ENCODE results near the gene ACVR1B.

Gene ACVR1B

GRCh38 chr12:51917041-51917590 is 34.4 kb upstream of the ACVR1B start:
- CTCF ChIA-PET = no interaction called here
- no peak overlapping the region for H3K27ac ChIP-seq
- POLR2A ChIA-PET (ENCODE audit: low non-redundant PET) = no interaction called here
- TF ChIP-seq CTCF (conservative IDR thresholded peaks at IDR 0.05; ENCODE audit: low read depth) = no peak
- no peak for DNase-seq (ENCODE audit: low spot score)

GRCh38 chr12:51917746-51918453 is 33.6 kb upstream of the ACVR1B start:
- ChIA-PET CTCF (no interaction called here), POLR2A (ENCODE audit: low non-redundant PET) (no interaction called here)
- H3K27ac ChIP-seq = no peak overlapping the region
- no peak for DNase-seq (ENCODE audit: low spot score)
- TF ChIP-seq CTCF (conservative IDR thresholded peaks at IDR 0.05; ENCODE audit: low read depth) = no peak

- CTCF ChIA-PET = no interaction called here
- no peak overlapping the region for H3K27ac ChIP-seq
- POLR2A ChIA-PET (ENCODE audit: low non-redundant PET) = no interaction called here
- no peak for TF ChIP-seq CTCF (conservative IDR thresholded peaks at IDR 0.05; ENCODE audit: low read depth)
- no peak for DNase-seq (ENCODE audit: low spot score)
These were observed 31.5 kb upstream of the ACVR1B start for GRCh38 chr12:51920046-51920445.

GRCh38 chr12:51921017-51921725 is 30.3 kb upstream of the ACVR1B start:
- TF ChIP-seq CTCF (conservative IDR thresholded peaks at IDR 0.05; ENCODE audit: low read depth) = no peak
- ChIA-PET POLR2A (ENCODE audit: low non-redundant PET) (no interaction called here), CTCF (interaction anchor here (0.6 to 1.2 kb wide), 3 partner anchors 73 to 102 kb away, joined by 3 to 4 read pairs (median 3); no protein-coding TSS in a partner anchor)
- DNase-seq (ENCODE audit: low spot score) = no peak
- H3K27ac ChIP-seq = no peak overlapping the region

- CTCF ChIA-PET = interaction anchor here (1.2 kb wide), 1 partner anchor 101 kb away, joined by 4 read pairs; no protein-coding TSS in a partner anchor
- TF ChIP-seq CTCF (conservative IDR thresholded peaks at IDR 0.05; ENCODE audit: low read depth) = no peak
- POLR2A ChIA-PET (ENCODE audit: low non-redundant PET) = no interaction called here
- no peak for DNase-seq (ENCODE audit: low spot score)
- no peak overlapping the region for H3K27ac ChIP-seq
These were observed 29.4 kb upstream of the ACVR1B start for GRCh38 chr12:51922146-51922545.

- no peak overlapping the region for H3K27ac ChIP-seq
- ChIA-PET CTCF (interaction anchor here (1.2 to 1.3 kb wide), 2 partner anchors 48 to 100 kb away, joined by 3 to 4 read pairs; no protein-coding TSS in a partner anchor), POLR2A (ENCODE audit: low non-redundant PET) (no interaction called here)
These were observed 28.6 kb upstream of the ACVR1B start for GRCh38 chr12:51922762-51923505.

More at GRCh38 chr12:51922762-51923505, 28.6 kb upstream of the ACVR1B start:
- no peak for TF ChIP-seq CTCF (conservative IDR thresholded peaks at IDR 0.05; ENCODE audit: low read depth)
- DNase-seq (ENCODE audit: low spot score) = no peak
